DOHH2 (cell line): ENCODE data around the gene CLEC20A.

Experiments
- EZH2phosphoT487 ChIP-seq: fragments of 200-600 bp; sonication (generic); IDR thresholded peaks from 2 replicates; pipeline ENCODE4 v1.6.1; 2017; ENCODE audit warnings: borderline replicate concordance, mild to moderate bottlenecking, antibody characterized with exemption, low read length, moderate library complexity, mixed read lengths
- TF ChIP-seq, protein P1 (sequence below): fragments of 200-600 bp; sonication (generic); IDR thresholded peaks from one replicate; pipeline ENCODE4 v1.5.1; 2014; ENCODE audit warnings: antibody characterized with exemption, mild to moderate bottlenecking, low read depth, low read length; ENCODE audit not compliant: poor library complexity, severe bottlenecking

DNA sequence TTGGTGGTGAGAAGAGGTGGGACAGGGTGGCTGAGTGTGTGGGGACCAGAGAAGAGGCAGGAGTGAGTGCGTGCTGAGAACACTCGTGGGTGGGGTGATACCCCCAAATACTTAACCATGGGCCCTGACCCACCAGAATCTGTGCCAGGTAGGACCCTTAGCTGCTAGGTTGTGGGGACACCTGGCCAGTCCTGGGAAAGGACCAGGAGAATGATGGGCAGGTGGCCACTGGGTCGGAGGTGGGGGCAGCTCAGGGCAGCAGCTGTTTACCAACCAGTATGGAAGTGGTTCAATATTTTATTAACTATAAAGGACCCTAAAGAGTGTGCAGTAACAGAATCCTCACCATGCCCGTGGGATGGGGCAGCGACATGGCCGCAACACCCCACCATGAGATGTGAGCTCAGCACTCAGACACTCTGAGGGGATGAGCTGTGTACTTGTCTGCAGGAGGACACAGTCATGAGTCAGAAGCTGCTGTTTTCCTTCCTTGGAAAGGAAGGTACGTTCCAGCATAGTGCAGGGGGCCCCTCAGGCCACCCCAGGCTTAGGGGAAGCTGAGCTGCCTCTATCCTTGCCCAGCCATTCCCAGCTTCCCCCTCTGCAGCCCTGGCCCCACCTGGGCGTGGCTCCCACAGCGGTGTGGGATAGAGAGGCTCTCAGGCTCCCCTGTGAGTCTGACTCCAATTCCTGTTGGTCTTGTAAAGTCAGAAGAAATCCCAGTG lies 41.6 kb upstream of the CLEC20A start:
- TF ChIP-seq, protein P1, sequence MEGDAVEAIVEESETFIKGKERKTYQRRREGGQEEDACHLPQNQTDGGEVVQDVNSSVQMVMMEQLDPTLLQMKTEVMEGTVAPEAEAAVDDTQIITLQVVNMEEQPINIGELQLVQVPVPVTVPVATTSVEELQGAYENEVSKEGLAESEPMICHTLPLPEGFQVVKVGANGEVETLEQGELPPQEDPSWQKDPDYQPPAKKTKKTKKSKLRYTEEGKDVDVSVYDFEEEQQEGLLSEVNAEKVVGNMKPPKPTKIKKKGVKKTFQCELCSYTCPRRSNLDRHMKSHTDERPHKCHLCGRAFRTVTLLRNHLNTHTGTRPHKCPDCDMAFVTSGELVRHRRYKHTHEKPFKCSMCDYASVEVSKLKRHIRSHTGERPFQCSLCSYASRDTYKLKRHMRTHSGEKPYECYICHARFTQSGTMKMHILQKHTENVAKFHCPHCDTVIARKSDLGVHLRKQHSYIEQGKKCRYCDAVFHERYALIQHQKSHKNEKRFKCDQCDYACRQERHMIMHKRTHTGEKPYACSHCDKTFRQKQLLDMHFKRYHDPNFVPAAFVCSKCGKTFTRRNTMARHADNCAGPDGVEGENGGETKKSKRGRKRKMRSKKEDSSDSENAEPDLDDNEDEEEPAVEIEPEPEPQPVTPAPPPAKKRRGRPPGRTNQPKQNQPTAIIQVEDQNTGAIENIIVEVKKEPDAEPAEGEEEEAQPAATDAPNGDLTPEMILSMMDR, result no peak
- TF ChIP-seq EZH2phosphoT487, result no peak
